Mesodermal cell (in vitro differentiated cells): Measurements from ENCODE around the gene ST6GALNAC3.
"Not testable (repeated sequence)": the region's sequence is repeated elsewhere in the genome, so short reads cannot be mapped to it uniquely, and the experiment has no call there.

ENCODE experiments used
- H3K27ac ChIP-seq: 2 replicates; pipeline ENCODE4 v1.7.0; 2013; ENCODE audit warnings: mild to moderate bottlenecking, low read depth, low read length, moderate library complexity; ENCODE audit not compliant: severe bottlenecking
- H3K36me3 ChIP-seq: 2 replicates; pipeline ENCODE4 v1.7.1; 2013; ENCODE audit warnings: mild to moderate bottlenecking, low read length, moderate library complexity; ENCODE audit not compliant: control insufficient read depth, insufficient read depth
- H3K4me1 ChIP-seq: one replicate; pipeline ENCODE4 v1.7.1; 2013; ENCODE audit warnings: mild to moderate bottlenecking, low read length; ENCODE audit not compliant: insufficient read depth, control insufficient read depth, poor library complexity, severe bottlenecking
- H3K4me3 ChIP-seq: 2 replicates; pipeline ENCODE4 v1.7.0; 2013; ENCODE audit warnings: low read length, control low read depth, mild to moderate bottlenecking; ENCODE audit not compliant: insufficient read depth, poor library complexity, severe bottlenecking; ENCODE audit errors: extremely low read depth
- H3K9me3 ChIP-seq: 2 replicates; pipeline ENCODE4 v1.7.1; 2013; ENCODE audit warnings: mild to moderate bottlenecking, low read length, moderate library complexity; ENCODE audit not compliant: control insufficient read depth
- WGBS, 2 experiments: methylation state at CpG; one replicate each; pipeline ENCODE4 v1.1.5; 2013; ENCODE audit warnings: missing lambda C conversion rate in 2 of 2; ENCODE audit not compliant: insufficient coverage in 2 of 2; 5-methylcytosine and 5-hydroxymethylcytosine counted together

Gene ST6GALNAC3

GRCh38 chr1:76106251-76106650, 31.7 kb downstream of the ST6GALNAC3 start:
- H3K36me3 ChIP-seq, result no peaks in the 10 kb centered on the region
- no peaks in the 10 kb centered on the region for H3K9me3 ChIP-seq
- no peak overlapping the region for H3K4me3 ChIP-seq
- WGBS, 2 experiments, result no CpG with 5 or more reads among the region's 1 CpG
- H3K27ac ChIP-seq, result no peak overlapping the region
- H3K4me1 ChIP-seq, result no peaks in the 10 kb centered on the region

GRCh38 chr1:76106719-76107235, 32.2 kb downstream of the ST6GALNAC3 start:
- 88 to 100% methylated on average over 1 of the region's 1 CpG for WGBS, 2 experiments
- Histone ChIP-seq H3K36me3 (no peaks in the 10 kb centered on the region), H3K27ac (no peak overlapping the region), H3K4me3 (no peak overlapping the region), H3K9me3 (no peaks in the 10 kb centered on the region), H3K4me1 (no peaks in the 10 kb centered on the region)

DNA sequence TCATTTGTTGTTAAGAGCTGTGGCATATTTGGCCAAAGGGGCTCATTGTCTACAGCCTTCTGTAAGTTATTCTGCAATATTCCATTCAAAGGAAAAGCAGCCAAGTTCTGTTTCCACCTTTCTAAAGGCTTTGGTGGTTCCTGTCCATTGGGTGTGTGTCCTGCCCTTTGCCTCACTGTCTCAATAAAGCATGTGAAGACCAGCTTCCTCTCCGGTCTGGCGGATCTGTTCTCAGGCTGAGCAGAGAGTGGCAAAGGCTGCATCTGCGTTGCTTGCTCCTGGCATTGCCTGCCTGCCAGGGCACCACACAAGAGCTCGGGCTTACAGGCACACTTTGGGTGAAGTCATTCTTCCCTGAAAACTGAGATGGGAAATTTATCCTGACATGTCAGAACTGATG, 34.9 kb downstream of the ST6GALNAC3 start:
- Histone ChIP-seq H3K27ac (no peak overlapping the region), H3K9me3 (no peaks in the 10 kb centered on the region), H3K4me3 (no peak overlapping the region), H3K4me1 (no peaks in the 10 kb centered on the region), H3K36me3 (no peaks in the 10 kb centered on the region)
- 82 to 96% methylated on average over 4 of the region's 4 CpGs for WGBS, 2 experiments

DNA sequence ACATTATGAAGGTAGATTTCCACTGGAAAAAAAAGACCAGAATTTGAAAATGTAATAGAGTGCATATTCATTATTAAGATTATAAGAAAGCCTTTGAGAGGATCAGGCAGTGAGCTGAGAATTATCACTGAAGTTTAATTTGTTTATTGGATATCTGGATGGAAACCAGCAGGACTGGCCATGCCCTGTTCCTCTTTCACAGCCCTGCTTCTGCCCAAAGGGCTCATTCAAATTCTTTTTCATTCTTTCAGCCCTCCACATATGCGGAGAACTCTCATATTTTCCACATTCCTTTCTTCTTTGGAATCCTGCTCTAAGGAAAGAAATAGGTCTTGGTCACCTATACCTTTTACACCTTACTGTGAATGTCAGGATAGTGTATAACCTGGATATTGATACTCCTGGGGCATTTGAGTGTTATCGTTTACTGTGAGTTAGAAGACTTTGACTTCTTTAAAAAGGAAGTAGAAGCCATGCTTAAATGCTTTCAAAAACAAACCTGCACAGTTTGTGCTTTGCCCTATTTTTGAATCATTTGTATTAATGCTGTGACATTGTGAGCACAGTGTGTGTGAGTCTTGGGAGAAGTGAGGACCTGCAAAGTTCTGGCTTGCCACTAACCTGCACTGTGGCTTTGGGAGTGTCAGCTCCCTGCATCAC, 35.5 kb downstream of the ST6GALNAC3 start:
- no peak overlapping the region for H3K4me3 ChIP-seq

DNA sequence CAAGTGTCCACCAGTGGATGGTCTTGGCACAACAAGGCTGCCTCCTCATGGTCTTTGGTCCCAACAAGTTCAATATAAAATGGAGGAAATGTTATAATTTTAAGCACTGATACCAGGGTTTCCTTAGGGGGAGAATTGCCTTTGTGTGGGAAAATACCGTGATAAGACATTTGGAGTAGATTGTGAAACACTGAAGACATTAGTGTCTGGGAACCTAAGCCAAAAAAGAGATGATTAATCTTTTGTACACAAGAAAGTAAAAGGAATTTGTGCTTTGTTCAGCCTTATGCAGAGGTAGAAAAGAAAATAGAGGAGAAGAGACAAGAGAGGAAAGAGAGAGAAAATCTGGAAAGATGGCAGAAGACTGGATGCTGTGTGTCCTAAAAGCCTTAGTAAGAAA, 36.1 kb downstream of the ST6GALNAC3 start:
- Histone ChIP-seq H3K9me3 (no peaks in the 10 kb centered on the region), H3K36me3 (no peaks in the 10 kb centered on the region), H3K4me3 (no peak overlapping the region), H3K27ac (no peak overlapping the region), H3K4me1 (no peaks in the 10 kb centered on the region)
- WGBS, 2 experiments, result 78 to 100% methylated on average over 1 of the region's 1 CpG

More for the DNA sequence above, 35.5 kb downstream of the ST6GALNAC3 start:
- Histone ChIP-seq H3K36me3 (no peaks in the 10 kb centered on the region), H3K4me1 (no peaks in the 10 kb centered on the region), H3K9me3 (no peaks in the 10 kb centered on the region), H3K27ac (no peak overlapping the region)
- WGBS, 2 experiments, result 100% methylated on average over 1 of the region's 2 CpGs; no CpG with 5 or more reads in 1 of the 2 experiments

DNA sequence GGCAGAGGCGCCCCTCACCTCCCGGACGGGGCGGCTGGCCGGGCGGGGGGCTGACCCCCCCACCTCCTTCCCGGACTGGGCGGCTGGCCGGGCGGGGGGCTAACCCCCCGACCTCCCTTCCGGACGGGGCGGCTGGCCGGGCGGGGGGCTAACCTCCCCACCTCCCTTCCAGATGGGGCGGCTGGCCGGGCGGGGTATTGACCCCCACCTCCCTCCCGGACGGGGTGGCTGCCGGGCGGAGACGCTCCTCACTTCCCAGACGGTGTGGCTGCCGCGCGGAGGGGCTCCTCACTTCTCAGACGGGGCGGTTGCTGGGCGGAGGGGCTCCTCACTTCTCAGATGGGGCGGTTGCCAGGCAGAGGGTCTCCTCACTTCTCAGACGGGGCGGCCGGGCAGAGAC, 37.8 kb downstream of the ST6GALNAC3 start:
- H3K36me3 ChIP-seq, H3K4me1 ChIP-seq, H3K4me3 ChIP-seq, H3K27ac ChIP-seq, H3K9me3 ChIP-seq: not testable (repeated sequence)
- WGBS, 2 experiments, result 93 to 95% methylated on average over 7 to 26 of the region's 35 CpGs

- H3K9me3 ChIP-seq, result no peaks in the 10 kb centered on the region
- no peaks in the 10 kb centered on the region for H3K36me3 ChIP-seq
- H3K4me1 ChIP-seq, result no peaks in the 10 kb centered on the region
- H3K4me3 ChIP-seq, result no peak overlapping the region
- H3K27ac ChIP-seq, result no peak overlapping the region
Observed at GRCh38 chr1:76113446-76113845, 38.9 kb downstream of the ST6GALNAC3 start.

DNA sequence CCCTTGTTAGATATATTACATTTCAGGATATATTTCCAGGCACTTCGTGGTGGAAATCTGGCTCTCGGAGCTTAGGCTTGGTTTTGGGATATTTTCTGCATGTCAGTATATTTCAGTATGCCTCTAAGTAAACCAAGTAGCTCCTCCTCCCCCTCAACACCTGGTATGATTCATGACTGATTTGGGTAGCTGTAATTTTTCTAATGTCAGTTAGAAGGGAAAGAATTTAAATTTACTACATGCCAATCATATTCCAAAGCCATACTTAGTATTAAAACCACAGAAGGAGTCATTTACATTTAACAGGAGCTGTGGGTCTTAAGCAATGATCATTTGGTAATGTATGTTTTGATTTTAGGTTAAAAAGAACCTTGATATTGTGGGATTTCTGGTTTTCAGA, 40.6 kb downstream of the ST6GALNAC3 start:
- Histone ChIP-seq H3K9me3 (no peaks in the 10 kb centered on the region), H3K36me3 (no peaks in the 10 kb centered on the region), H3K27ac (no peak overlapping the region), H3K4me3 (no peak overlapping the region), H3K4me1 (no peaks in the 10 kb centered on the region)
- no CpG with 5 or more reads among the region's 2 CpGs for whole genome bisulfite sequencing, 2 experiments

GRCh38 chr1:76121850-76122249, 47.3 kb downstream of the ST6GALNAC3 start:
- Histone ChIP-seq H3K9me3 (no peaks in the 10 kb centered on the region), H3K27ac (no peak overlapping the region)
- 93 to 97% methylated on average over 4 to 5 of the region's 5 CpGs for WGBS, 2 experiments

GRCh38 chr1:76122271-76122670, 47.7 kb downstream of the ST6GALNAC3 start:
- Histone ChIP-seq H3K36me3 (no peaks in the 10 kb centered on the region), H3K4me1 (peaks cover 6% of the 10 kb centered on the region), H3K27ac (no peak overlapping the region), H3K9me3 (no peaks in the 10 kb centered on the region), H3K4me3 (no peak overlapping the region)
- 88% methylated on average over 2 of the region's 5 CpGs; no CpG with 5 or more reads in 1 of the 2 experiments for WGBS, 2 experiments

More at GRCh38 chr1:76121850-76122249, 47.3 kb downstream of the ST6GALNAC3 start:
- no peaks in the 10 kb centered on the region for H3K36me3 ChIP-seq
- H3K4me3 ChIP-seq, result no peak overlapping the region
- peaks cover 6% of the 10 kb centered on the region for H3K4me1 ChIP-seq

- not testable (repeated sequence) for H3K4me1 ChIP-seq, H3K36me3 ChIP-seq, H3K27ac ChIP-seq, H3K4me3 ChIP-seq, H3K9me3 ChIP-seq
- 87 to 100% methylated on average over 1 to 2 of the region's 5 CpGs for WGBS, 2 experiments
Observed at GRCh38 chr1:76123411-76124064, 49.0 kb downstream of the ST6GALNAC3 start.
